Glutamatergic neuron (in vitro differentiated cells): ENCODE measurements around the gene ADGRD1. TPM values are rescaled to one million over a fixed set of nuclear protein-coding genes. Genes with fewer than 3 reads are reported as not detected.

Experiments
- DNase-seq: peaks from one replicate; pipeline ENCODE4 v3.0.0; 2022
- H3K27ac Mint-ChIP-seq: one replicate; pipeline ENCODE4 v1.8.0; 2020; ENCODE audit warnings: mild to moderate bottlenecking, mixed read lengths, inconsistent platforms; ENCODE audit not compliant: unreplicated experiment
- H3K27me3 Mint-ChIP-seq: one replicate; pipeline ENCODE4 v1.8.0; 2020; ENCODE audit warnings: mild to moderate bottlenecking, moderate library complexity, mixed read lengths, inconsistent platforms; ENCODE audit not compliant: unreplicated experiment
- H3K36me3 Mint-ChIP-seq: one replicate; pipeline ENCODE4 v1.8.0; 2020; ENCODE audit warnings: mild to moderate bottlenecking, mixed read lengths, inconsistent platforms; ENCODE audit not compliant: unreplicated experiment
- H3K4me1 Mint-ChIP-seq: one replicate; pipeline ENCODE4 v1.8.0; 2020; ENCODE audit warnings: mild to moderate bottlenecking, low read depth, mixed read lengths, inconsistent platforms; ENCODE audit not compliant: unreplicated experiment
- H3K4me3 Mint-ChIP-seq: one replicate; pipeline ENCODE4 v1.8.0; 2020; ENCODE audit warnings: mild to moderate bottlenecking, mixed read lengths, inconsistent platforms; ENCODE audit not compliant: unreplicated experiment
- H3K9me3 Mint-ChIP-seq: one replicate; pipeline ENCODE4 v1.8.0; 2020; ENCODE audit warnings: mild to moderate bottlenecking, moderate library complexity, mixed read lengths, inconsistent platforms; ENCODE audit not compliant: unreplicated experiment
- total RNA-seq: library from RNA; stranded (reverse); fragmentation: NEBNext Ultra II Directional; extraction: Animal tissue kit (Norgen Biotek cat#: 25700); gene quantifications from one replicate; pipeline ENCODE4 v1.2.1, GENCODE V29; 2021; ENCODE audit not compliant: unreplicated experiment
- TF ChIP-seq, protein P1 (sequence below): fragments of 200-600 bp; sonication (generic); IDR thresholded peaks from one replicate; pipeline ENCODE4 v1.5.0; 2021; ENCODE audit not compliant: partially characterized antibody, unreplicated experiment

Gene ADGRD1
- total RNA-seq, 1 donor from 2014 or later: 0.96 TPM

DNA sequence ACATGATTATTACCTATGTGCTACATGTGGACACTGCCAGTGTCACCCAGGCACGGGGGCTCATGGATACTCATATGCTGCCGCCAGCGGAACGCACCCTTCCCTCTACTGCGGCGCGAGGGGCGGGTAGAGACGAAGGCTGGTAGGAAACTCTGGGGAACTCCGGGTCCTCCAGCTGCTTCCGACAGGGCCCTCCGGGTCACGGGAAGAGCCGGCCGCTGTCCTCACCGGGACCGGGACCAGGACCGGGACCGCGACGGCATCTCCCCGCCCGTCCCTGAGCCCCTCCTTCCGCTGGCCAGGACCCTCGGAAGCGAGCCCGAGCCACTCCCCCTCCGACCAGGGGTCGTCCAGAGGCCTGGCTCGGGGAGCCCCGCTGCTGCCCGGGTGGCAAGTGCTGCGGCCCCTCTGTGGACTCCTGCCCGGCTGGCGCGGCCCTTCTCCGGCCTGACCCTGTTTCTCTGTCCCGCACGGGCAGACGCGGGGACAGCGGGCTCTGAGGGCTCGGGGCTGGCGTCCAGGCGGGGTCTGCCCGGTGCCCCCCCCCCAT is 209.6 kb downstream of the ADGRD1 start:
- Mint-ChIP-seq H3K4me3 (no peak overlapping the region), H3K27me3 (peaks cover 2% of the 10 kb centered on the region), H3K27ac (no peak overlapping the region), H3K36me3 (no peaks in the 10 kb centered on the region), H3K9me3 (no peaks in the 10 kb centered on the region), H3K4me1 (no peaks in the 10 kb centered on the region)
- TF ChIP-seq, protein P1, sequence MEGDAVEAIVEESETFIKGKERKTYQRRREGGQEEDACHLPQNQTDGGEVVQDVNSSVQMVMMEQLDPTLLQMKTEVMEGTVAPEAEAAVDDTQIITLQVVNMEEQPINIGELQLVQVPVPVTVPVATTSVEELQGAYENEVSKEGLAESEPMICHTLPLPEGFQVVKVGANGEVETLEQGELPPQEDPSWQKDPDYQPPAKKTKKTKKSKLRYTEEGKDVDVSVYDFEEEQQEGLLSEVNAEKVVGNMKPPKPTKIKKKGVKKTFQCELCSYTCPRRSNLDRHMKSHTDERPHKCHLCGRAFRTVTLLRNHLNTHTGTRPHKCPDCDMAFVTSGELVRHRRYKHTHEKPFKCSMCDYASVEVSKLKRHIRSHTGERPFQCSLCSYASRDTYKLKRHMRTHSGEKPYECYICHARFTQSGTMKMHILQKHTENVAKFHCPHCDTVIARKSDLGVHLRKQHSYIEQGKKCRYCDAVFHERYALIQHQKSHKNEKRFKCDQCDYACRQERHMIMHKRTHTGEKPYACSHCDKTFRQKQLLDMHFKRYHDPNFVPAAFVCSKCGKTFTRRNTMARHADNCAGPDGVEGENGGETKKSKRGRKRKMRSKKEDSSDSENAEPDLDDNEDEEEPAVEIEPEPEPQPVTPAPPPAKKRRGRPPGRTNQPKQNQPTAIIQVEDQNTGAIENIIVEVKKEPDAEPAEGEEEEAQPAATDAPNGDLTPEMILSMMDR: no peak
- no peak for DNase-seq

DNA sequence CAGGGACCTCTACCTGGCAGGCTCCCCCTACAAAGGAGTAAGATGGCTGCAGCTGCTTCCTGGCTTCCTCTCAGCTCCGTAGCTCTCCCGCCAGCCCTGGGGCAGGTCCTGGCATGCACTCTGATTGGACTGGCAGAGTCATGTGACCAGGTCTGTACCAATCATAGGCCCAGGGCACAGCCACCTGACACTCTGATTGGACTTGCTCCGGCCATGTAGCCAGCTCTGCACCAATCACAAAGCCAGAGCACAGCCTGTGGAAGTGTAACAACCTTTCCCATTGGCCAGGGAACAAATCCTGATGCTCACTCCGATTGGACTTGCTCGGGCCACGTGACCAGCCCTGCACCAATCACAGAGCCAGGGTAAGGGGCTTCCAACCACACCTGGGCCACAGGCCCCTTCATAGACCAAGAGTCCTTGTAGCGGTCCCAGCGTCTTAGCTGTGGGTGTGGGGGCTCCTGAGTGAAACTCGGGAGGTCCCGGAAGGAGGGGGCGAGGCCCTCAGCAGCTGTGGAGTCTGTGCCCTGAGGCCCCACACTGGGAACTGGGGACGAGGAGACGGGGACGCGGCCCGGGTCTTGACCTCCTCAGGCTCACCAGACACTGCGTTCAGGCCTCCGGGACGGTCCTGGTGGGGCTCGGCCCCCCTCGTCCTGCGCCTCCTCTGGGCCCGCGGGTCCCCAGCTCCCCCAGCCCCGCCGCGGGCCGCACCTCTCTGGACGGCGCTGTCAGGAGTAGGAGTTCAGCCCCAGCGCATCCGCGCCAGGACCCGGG is 210.6 kb downstream of the ADGRD1 start:
- no peaks in the 10 kb centered on the region for H3K4me1 Mint-ChIP-seq
- no peak for DNase-seq
- no peaks in the 10 kb centered on the region for H3K36me3 Mint-ChIP-seq
- no peaks in the 10 kb centered on the region for H3K9me3 Mint-ChIP-seq
- no peak overlapping the region for H3K27ac Mint-ChIP-seq
- peaks cover 2% of the 10 kb centered on the region for H3K27me3 Mint-ChIP-seq
- no peak overlapping the region for H3K4me3 Mint-ChIP-seq
- TF ChIP-seq, protein P1: no peak

DNA sequence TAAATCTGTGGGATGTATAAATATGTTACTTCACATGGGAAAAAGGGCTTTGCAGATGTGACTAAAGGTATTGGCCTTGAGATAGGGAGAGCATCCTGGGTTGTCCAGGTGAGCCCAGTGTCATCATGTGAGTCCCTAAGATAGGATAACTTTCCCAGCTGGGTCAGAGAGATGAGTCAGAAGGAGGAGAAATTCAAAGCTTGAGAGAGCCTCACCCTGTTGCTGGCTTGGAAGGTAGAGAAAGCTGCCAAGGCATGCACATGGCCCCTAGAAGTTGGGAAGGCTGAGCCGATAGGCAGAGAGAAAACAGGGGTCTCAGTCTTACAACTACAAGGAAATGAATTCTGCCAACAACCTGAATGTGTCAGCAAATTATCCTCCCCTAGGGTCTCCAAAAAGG is 213.0 kb downstream of the ADGRD1 start:
- no peaks in the 10 kb centered on the region for H3K4me1 Mint-ChIP-seq
- DNase-seq: no peak
- no peaks in the 10 kb centered on the region for H3K9me3 Mint-ChIP-seq
- no peak overlapping the region for H3K4me3 Mint-ChIP-seq
- H3K27me3 Mint-ChIP-seq: no peaks in the 10 kb centered on the region
- no peak overlapping the region for H3K27ac Mint-ChIP-seq
- TF ChIP-seq, protein P1: no peak
- no peaks in the 10 kb centered on the region for H3K36me3 Mint-ChIP-seq

DNA sequence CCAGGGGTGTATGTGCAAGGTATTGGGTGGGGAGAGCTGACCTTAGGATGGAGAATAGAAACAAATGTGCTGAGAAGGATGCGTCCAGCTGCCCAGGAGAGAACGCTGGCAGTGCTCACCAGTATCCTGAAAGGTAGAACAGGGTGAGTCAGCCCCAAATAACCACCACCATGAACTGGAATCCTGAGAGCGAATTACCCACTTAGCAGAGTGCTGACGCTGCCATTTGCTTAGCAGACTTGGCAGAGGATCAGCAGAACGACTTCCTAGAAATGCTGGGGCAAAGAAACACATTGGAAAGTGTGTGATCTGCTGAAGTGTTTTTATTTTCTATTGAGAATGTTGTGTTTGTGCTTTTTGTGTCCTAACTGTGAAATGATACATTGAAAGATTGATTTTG is 213.6 kb downstream of the ADGRD1 start:
- Mint-ChIP-seq H3K4me3 (no peak overlapping the region), H3K9me3 (no peaks in the 10 kb centered on the region), H3K27ac (no peak overlapping the region), H3K4me1 (no peaks in the 10 kb centered on the region), H3K27me3 (no peaks in the 10 kb centered on the region), H3K36me3 (no peaks in the 10 kb centered on the region)
- no peak for DNase-seq
- TF ChIP-seq, protein P1: no peak

DNA sequence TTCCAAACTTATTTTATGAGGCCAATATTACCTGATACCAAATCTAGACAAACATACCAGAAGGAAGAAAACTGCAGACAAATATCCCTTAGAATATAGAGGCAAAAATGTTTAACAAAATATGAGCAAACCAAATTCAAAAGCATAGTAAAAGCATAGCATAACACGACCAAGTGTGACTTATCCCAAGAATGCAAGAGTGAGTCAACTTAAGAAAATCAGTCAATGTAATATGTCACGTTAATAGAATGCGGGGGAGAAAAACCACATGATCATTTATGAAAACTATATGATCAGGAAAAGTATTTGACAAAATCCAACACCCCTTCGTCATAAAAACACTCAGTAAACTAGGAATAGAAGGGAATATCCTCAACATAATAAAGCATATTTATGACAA is 217.3 kb downstream of the ADGRD1 start:
- no peak for DNase-seq
- no peak overlapping the region for H3K27ac Mint-ChIP-seq
- no peaks in the 10 kb centered on the region for H3K9me3 Mint-ChIP-seq
- TF ChIP-seq, protein P1: no peak
- no peaks in the 10 kb centered on the region for H3K27me3 Mint-ChIP-seq
- peaks cover 10% of the 10 kb centered on the region for H3K36me3 Mint-ChIP-seq
- no peak overlapping the region for H3K4me3 Mint-ChIP-seq
- H3K4me1 Mint-ChIP-seq: no peaks in the 10 kb centered on the region
